Measurements from ENCODE around the gene SLC12A4.
A peak's percentile ranks its signal among the peaks of the same experiment; 100 is the strongest.
"Not testable (repeated sequence)": the region's sequence is repeated elsewhere in the genome, so short reads cannot be mapped to it uniquely, and the experiment has no call there.

Gene SLC12A4

GRCh38 chr16:67987460-67988160, 19.2 kb upstream of the SLC12A4 start:
- no peak for DNase-seq

DNA sequence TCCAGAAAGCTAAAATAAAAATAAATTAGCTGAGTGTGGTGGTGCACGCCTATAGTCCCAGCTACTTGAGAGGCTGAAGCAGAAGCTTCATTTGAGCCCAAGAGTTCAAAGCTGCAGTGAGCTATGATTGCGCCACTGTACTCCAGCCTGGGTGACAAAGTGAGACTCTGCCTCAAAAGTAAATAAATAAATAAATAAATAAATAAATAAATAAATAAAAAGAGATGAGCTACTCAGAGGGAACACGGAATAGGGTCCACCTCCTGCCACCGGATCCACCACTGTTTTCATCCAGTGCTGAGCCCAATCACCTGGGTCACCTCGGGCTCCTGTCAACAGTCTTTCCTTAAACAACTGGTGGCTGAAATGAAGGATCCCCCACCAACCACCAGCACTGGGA, 18.5 kb upstream of the SLC12A4 start:
- DNase-seq = no peak

DNA sequence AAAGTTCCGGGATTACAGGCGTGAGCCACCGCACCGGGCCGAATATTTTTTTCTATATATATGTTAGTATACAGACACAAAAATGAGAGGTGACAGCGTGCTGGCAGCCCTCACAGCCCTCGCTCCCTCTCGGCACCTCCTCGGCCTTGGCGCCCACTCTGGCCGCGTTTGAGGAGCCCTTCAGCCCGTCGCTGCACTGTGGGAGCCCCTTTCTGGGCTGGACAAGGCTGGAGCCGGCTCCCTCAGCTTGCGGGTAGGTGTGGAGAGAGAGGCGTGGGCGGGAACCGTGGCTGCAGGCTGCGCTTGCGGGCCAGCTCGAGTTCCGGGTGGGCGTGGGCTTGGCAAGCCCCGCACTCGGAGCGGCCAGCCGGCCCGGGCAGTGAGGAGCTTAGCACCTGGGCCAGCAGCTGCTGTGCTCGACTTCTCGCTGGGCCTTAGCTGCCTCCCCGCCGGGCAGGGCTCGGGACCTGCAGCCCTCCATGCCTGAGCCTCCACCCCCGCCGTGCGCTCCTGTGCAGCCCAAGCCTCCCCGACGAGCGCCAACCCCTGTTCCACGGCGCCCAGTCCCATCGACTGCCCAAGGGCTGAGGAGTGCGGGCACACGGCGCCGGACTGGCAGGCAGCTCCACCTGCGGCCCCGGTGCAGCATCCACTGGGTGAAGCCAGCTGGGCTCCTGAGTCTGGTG, 13.7 kb upstream of the SLC12A4 start:
- DNase-seq = no peak

GRCh38 chr16:67979955-67980678, 11.7 kb upstream of the SLC12A4 start, which contains the start of gene DPEP3:
Gene DPEP3 (minus strand): TSS chr16:67980499. CDS start chr16:67980380, 119 bp downstream.
- DNase-seq = peak in 1 of 2 donors; percentile 57

- no peak for DNase-seq
These were observed 9.2 kb upstream of the SLC12A4 start for GRCh38 chr16:67977469-67978227.

DNA sequence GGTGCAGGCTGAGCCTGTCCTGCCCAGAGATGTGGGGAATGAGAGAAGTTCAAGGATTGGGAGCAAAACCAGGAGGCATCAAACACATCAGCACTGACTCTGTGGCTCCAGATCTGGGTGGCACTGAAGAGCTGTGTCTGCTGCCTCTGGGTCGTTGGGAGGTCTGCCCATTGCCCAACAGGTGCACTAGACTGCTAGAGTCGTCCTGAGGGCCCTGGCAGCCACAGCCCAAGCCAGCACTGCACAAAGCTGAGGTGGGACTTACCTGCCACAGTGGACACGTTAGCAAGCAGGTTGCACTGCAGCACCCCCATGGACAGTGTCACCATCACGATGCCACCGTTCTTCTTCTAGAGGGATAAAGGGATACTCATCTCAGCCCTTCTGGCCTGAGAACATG, 8.6 kb upstream of the SLC12A4 start:
- DNase-seq = no peak

GRCh38 chr16:67976205-67976604, 7.8 kb upstream of the SLC12A4 start:
- DNase-seq = no peak

DNA sequence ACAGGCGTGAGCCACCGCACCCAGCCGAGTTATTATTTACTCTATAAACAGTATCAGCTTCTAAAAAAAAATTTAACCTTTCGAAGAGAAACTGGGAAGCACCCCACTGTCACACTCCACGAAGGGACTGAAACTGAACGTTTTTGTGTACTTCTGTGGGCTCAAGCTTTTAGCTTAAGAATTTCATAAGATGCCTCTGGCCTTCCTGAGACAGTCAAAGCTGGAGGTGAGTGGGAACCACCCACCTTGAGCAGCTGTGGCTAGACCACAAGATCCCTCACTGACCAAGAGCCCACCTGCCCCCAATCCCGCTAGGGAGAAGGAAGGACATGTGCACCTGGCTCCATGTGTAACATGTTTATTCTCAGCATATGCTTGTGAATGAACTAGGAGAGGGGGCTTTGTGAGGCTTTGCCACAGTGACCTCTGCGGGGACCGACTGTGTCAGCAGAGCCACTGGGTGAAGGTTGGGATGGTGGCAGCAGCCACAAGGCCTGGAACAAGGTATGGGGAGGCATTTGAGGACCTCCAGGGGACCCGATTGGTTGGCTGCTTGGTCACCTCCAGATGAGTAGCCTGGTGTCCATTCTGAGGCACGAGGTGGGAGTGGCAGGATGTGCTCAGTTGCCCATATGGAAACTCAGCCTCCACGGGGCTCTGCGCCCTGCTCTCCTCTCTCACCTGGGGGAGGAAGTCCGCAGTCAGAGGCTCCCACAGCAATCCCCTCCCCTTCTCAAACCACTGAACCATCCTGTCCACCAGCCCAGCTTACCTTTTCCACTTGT, 7.1 kb upstream of the SLC12A4 start:
- no peak for DNase-seq

DNA sequence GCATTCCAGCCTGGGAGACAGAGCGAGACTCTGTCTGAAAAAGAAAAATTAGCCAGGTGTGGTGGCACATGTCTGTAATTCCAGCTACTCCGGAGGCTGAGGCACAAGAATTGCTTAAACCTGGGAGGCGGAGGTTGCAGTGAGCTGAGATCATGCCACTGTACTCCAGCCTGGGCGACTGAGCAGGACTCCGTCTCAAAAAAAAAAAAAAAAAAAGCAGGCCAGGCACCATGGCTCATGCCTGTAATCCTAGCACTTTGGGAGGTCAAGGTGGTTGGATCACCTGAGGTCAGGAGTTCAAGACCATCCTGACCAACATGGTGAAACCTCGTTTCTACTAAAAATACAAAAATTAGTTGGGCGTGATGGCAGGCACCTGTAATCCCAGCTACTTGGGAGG, 3.8 kb upstream of the SLC12A4 start:
- DNase-seq = not testable (repeated sequence)

DNA sequence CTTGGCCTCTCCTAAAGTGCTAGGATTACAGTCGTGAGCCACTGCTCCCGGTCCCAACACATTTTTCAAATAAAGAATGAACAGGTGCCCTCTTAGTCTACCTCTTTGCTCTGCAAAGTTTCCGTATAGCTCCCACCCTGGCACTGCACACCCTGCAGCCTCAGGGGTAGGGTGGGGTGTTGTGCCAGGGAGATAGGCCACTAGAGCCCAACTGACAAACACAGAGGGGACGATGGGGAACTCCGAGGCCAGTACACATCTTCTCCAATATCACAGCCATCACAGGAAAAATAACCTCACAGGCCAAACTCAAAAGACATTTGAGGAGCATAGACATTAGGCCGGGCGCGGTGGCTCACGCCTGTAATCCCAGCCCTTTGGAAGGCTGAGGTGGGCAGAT, 2.7 kb upstream of the SLC12A4 start:
- DNase-seq = no peak

DNA sequence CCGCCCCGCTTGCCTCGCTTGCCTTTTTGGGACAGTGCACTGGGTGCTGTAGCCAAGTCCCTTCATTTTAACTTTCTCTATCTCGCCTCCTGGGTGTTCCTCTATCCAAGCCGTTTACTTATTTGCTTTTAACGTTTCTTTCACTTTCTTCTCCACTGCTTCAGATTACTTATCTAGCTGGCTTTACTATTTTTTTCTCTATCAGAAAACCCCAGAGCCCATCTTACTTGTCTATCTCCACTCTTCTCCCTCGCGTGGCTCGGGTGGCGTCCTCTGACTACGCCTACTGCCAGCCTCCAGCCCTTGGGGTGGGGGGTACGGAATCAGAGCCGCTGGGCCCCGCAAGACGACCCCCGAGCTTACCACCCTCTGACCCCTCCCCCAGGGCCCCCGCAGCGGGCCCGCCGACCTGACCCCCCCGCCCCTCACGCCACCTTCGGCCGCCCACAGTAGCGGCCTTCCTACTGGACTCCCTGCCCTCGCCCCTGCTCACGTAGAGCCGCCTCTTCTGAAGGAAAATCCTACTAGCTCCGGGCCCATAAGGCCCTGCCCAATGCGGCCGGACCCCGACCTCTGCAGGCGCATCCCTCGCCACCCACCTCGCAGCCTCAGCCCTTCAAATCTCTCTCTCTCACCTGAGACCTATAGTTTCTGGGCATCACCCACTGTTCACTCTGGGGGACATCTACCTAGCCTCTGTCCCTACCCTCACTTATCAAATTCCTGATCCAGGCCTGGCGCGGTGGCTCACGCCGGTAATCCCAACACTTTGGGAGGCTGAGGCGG, 1.0 kb upstream of the SLC12A4 start:
- DNase-seq = peak in 1 of 2 donors; percentile 20

- peak in 1 of 2 donors; percentile 12 for DNase-seq
These were observed 458 bp downstream of the SLC12A4 start for GRCh38 chr16:67967958-67968399.

DNA sequence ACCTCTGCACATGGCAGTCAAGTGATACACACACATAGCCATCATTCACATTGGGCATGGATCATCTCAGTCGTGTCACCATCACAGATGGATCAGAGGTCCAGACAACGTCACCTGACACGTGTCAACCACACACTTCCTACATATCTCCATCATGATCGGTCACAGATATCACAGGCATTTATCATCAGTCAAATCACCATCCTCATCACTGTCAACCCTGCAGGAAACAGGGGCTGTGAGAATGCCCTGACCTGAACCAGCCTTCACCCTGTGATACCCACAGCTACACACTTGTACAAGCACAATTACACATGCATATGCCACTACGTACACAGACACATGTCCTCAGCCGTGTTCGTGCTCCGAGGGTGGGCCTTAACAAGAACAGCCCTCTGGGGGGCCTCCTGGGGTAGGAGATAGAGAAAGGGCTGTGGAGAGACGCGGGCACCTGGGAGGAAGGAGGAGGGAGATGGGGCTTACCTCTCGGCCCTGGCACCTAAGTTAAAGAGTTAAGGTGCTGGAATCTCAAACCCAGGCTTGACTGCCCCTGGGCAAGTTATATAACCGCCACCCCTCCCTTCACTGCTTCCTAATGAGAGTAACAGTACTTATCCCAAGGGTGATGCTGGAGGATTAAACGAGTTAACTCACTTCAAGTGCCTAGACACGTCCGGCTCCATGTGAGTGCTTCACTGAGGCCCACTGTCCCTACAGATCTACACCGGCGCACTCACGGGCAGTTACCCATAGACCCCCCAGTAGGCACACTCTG, 1.1 kb downstream of the SLC12A4 start:
- DNase-seq = no peak

GRCh38 chr16:67966549-67967182, 1.8 kb downstream of the SLC12A4 start:
- no peak for DNase-seq

DNA sequence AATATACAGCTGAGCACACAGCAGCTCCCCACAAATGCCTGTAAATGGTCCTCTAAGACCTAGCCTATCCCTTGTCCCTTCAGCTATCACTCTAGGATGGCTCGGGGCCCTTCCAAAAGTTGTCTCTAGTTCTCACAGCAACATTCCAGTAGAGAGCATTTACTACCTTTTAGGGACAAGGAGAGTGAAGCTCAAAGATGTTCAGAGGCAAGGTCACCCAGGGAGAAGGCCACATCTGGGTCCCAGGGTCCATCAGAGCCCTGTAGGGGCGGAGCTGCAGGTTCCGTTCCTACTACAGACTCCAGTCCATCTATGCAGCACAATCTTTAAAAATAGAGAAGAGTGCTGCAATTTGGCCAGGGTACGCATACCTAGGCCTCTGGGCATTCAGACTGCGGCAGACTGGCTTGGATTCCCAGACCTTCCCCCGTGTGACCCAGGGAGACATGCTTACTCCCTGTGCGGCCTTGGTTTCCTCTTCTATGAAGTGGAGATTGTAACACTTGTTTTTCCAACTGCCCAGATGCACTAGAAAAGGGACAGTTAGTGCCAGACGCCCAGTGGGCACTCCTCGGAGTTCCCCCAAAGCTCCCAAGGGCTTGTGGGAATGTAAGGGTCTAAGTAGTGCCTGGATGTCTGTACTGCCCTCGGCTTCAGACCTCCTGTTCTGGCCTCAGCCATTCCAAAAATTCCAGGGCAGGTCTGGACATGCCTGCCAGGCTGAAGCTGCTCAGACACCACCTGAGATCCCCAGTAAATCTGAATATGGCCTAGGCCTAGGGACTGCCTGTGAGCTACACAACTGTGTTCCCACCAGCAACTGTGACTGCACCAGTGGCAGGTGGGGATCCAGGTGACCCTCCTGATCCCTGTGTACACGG, 2.5 kb downstream of the SLC12A4 start:
- no peak for DNase-seq

- DNase-seq = no peak
These were observed 3.8 kb downstream of the SLC12A4 start for GRCh38 chr16:67964477-67965131.

DNA sequence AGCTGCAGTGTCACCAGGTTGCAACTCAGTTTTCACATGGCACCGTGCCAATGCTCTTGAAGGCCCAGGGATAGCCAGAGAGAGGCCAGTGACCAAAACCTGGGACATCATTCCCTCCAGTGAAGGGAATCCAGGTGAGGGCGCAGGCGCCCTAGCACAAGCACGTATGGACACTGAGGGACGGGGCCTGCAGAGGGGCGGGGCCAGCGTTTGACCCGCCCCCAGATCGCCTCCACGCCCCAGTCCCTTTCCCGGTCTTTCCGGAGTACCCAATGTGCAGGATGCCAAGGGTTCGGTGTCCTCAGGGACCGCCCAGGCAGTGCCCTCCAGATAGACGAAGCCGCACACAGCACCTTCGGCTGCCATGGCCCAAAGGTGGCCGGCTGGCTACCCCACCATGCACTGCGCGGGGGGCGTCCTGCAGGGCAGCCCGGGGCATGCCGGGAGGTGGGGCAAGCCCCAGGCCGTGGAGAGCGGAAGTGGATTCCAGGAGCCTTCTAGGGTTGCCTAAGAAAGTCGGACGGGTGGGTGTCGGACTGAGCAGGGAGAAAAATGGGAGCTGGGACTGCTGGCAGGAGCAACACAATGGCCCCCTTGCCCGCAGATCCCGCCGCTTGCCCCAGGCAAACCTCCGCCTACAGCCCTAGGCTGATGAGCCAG, 4.6 kb downstream of the SLC12A4 start:
- DNase-seq = no peak

GRCh38 chr16:67963292-67963661, 5.2 kb downstream of the SLC12A4 start:
- DNase-seq = no peak
